Ishikawa (cell line): ENCODE results near the gene RNASE13.

Experiments
- TEAD4 ChIP-seq: IDR thresholded peaks from 2 replicates; pipeline ENCODE4 v1.6.1; 2012
- TF ChIP-seq, protein P1 (sequence below): IDR thresholded peaks from 2 replicates; pipeline ENCODE4 v1.6.1; 2012
- TF ChIP-seq, protein P2 (sequence below): IDR thresholded peaks from 2 replicates; pipeline ENCODE4 v1.6.1; 2012

DNA sequence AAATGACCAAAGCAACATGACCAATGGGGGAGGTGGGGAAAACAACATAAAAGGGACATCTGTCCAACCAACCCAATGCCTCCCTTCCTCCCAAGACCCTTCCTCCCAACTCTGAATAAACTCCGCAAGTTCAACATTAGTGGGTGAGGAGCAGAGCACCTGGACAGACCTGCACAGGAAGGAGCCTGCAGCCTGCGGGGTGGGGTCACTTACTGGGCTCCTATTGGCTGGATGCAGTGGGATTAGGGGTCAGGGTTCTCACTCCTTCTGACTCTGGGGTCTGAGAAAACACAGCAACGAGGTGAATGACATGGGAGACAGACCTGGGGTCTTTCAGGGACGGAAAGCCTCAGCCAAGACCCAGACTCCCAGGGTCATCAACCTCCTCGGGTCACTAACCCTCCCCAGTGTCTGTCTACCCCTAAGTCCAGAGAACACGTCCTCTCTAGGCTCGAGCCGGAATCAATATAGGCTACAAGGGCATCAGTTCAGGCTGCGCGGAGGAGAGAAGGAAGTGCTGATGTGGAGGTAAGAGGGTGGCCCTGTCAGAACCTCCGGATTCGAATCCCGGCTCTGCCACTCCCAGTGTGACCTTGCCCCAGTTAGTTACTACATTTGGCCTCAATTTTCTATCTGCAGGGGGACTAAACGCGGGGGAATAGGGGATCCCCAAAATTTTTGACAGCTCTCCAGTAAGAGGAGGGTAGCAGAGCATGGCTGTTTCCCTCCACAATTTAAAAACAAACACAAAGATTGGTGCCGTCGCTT is 10.6 kb downstream of the RNASE13 start:
- TF ChIP-seq, protein P1, sequence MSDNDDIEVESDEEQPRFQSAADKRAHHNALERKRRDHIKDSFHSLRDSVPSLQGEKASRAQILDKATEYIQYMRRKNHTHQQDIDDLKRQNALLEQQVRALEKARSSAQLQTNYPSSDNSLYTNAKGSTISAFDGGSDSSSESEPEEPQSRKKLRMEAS = no peak
- TF ChIP-seq, protein P2, sequence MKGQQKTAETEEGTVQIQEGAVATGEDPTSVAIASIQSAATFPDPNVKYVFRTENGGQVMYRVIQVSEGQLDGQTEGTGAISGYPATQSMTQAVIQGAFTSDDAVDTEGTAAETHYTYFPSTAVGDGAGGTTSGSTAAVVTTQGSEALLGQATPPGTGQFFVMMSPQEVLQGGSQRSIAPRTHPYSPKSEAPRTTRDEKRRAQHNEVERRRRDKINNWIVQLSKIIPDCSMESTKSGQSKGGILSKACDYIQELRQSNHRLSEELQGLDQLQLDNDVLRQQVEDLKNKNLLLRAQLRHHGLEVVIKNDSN = no peak
- no peak for TF ChIP-seq TEAD4
